Metanephros (tissue), 2 donors: ENCODE data around the gene HOATZ. TPM values are rescaled to one million over a fixed set of nuclear protein-coding genes. Genes with fewer than 3 reads are reported as not detected.

Source experiments
- small RNA-seq: library from RNA; depleted of rRNA; stranded (forward); fragments of <200 nt; gene quantifications from one replicate; pipeline ENCODE3, GENCODE V24; 2014; ENCODE audit warnings: low replicate concordance
- total RNA-seq: library from RNA; depleted of rRNA; stranded (reverse); fragments of >200 nt; gene quantifications from one replicate; pipeline ENCODE4 v1.2.3, GENCODE V29; 2014

HOATZ gene
- total RNA-seq = not detected

GRCh38 chr11:111514216-111515031 is at the start of gene HOATZ:
TSS of gene HOATZ (plus strand) at chr11:111514778. CDS start at chr11:111514785, 7 bp downstream.

GRCh38 chr11:111512296-111513239 is 2.0 kb upstream of the HOATZ start, which contains the start of gene BTG4:
TSS of gene BTG4 (minus strand) at chr11:111512386. CDS start at chr11:111498776, 13,610 bp downstream.

GRCh38 chr11:111540114-111540936 is 25.7 kb downstream of the HOATZ start, which contains the start of gene LAYN:
TSS of gene LAYN (plus strand) at chr11:111540720. CDS start at chr11:111540844, 124 bp downstream.

Small RNA genes within 50 kb of the gene (small RNA-seq; reads per million reads assigned to genes)
- gene MIR34B (not detected), gene MIR34C (0.42 reads per million, percentile 53 among the genes with 10 or more reads in this experiment)

Other genes with a start within 250 kb of the HOATZ start
- 4.0 TPM for gene POU2AF3, start 216.2 kb upstream of the HOATZ start, total RNA-seq
- gene POU2AF1, start 135.5 kb upstream of the HOATZ start, total RNA-seq = 0.82 TPM
- gene BTG4, start 2.4 kb upstream of the HOATZ start, total RNA-seq = not detected
- gene LAYN, start 25.9 kb downstream of the HOATZ start, total RNA-seq = 7.9 TPM
- gene SIK2, start 87.7 kb downstream of the HOATZ start, total RNA-seq = 20.8 TPM